ENCODE results near the gene LILRA2. TPM values are rescaled to one million over a fixed set of nuclear protein-coding genes. Genes with fewer than 3 reads are reported as not detected.

The LILRA2 gene
- total RNA-seq, 1 experiment from 2014 or later, result not detected

DNA sequence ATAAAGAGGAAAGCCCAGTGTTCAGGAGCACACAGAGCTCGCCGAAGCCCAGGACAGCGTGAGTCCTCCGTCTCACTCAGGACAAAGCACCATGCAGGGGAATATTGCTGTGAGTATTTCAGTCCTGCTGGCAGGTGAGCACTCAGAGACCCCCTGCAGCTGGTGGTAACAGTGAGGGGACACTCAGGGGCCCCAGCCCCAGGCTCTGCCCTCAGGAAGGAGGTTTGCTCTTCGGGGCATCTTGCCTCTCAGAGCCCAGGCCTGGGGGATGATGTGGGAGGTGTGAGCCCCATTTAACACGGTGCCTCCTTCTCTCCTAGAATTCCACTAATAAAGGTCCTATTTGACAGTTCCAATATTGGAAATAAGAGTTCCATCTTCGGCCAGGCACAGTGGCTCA lies 34.6 kb downstream of the LILRA2 start:
- Histone ChIP-seq H3K4ac (ENCODE audit: low read depth, low read length) (no peak overlapping the region), H2BK120ac (ENCODE audit: low read depth, low read length, poor library complexity, severe bottlenecking) (no peak overlapping the region), H3K9me3 (ENCODE audit: control insufficient read depth, low read depth, low read length) (peaks cover 83% of the 10 kb centered on the region), H2BK15ac (ENCODE audit: low read depth, low read length) (no peak overlapping the region), H3K4me1 (ENCODE audit: insufficient read depth, low read length) (no peaks in the 10 kb centered on the region), H3K14ac (ENCODE audit: insufficient read depth, low read length) (no peak overlapping the region), H4K91ac (ENCODE audit: insufficient read length, low read depth, low read length) (no peak overlapping the region), H3K79me1 (ENCODE audit: insufficient read depth, low read depth, low read length, poor library complexity, severe bottlenecking) (no peaks in the 10 kb centered on the region), H2BK12ac (ENCODE audit: insufficient read length, low read depth, low read length) (no peak overlapping the region), H3K4me2 (ENCODE audit: insufficient read depth, insufficient read length, low read length) (no peak overlapping the region), H4K20me1 (ENCODE audit: control insufficient read depth, insufficient read depth, insufficient read length) (no peaks in the 10 kb centered on the region), H3K18ac (ENCODE audit: insufficient read length, low read depth, low read length) (no peak overlapping the region), H3K79me2 (ENCODE audit: insufficient read depth, low read length) (no peaks in the 10 kb centered on the region), H3K23me2 (ENCODE audit: insufficient read length, low read depth, low read length, poor library complexity, severe bottlenecking) (no peaks in the 10 kb centered on the region), H2BK20ac (ENCODE audit: low read depth, low read length, poor library complexity, severe bottlenecking) (no peak overlapping the region), H4K5ac (ENCODE audit: insufficient read length, low read depth, low read length) (no peak overlapping the region), H3K56ac (ENCODE audit: insufficient read length, low read depth, low read length) (no peak overlapping the region), H2AFZ (ENCODE audit: low read length) (no peak overlapping the region), H3K27me3 (ENCODE audit: insufficient read depth, low read length) (no peaks in the 10 kb centered on the region), H3K27ac (ENCODE audit: insufficient read length, low read depth, low read length) (no peak overlapping the region), H3K23ac (ENCODE audit: insufficient read length, low read depth, low read length) (no peak overlapping the region), H4K8ac (replicated peaks; ENCODE audit: insufficient read length, low read depth, low read length) (no peak overlapping the region), H3T11ph (ENCODE audit: low read length) (no peak overlapping the region), H2BK5ac (ENCODE audit: insufficient read length, low read length) (no peak overlapping the region), H2AK5ac (ENCODE audit: insufficient read length, low read length) (no peak overlapping the region), H3K9ac (ENCODE audit: extremely low read depth, insufficient read length, low read length) (no peak overlapping the region)
- H3K36me3 Mint-ChIP-seq (ENCODE audit: insufficient read depth in 1 of 3, low read depth in 3 of 3), result peaks cover 9 to 40% (median 15%) of the 10 kb centered on the region in 3 experiments; a peak in 6 of 7 replicates
- no peaks in the 10 kb centered on the region for H3K27me3 Mint-ChIP-seq (ENCODE audit: low read depth)
- no peak for DNase-seq
- H3K27ac Mint-ChIP-seq, result no peak overlapping the region
- H3K4me1 Mint-ChIP-seq, result no peaks in the 10 kb centered on the region
- no peak overlapping the region for H3K4me3 Mint-ChIP-seq
- no CpG with 5 or more reads among the region's 7 CpGs for WGBS (ENCODE audit: extremely low coverage, insufficient read length, low lambda C conversion rate)
- peaks cover 94% of the 10 kb centered on the region in 2 experiments for H3K9me3 Mint-ChIP-seq
- TF ChIP-seq, protein P1, sequence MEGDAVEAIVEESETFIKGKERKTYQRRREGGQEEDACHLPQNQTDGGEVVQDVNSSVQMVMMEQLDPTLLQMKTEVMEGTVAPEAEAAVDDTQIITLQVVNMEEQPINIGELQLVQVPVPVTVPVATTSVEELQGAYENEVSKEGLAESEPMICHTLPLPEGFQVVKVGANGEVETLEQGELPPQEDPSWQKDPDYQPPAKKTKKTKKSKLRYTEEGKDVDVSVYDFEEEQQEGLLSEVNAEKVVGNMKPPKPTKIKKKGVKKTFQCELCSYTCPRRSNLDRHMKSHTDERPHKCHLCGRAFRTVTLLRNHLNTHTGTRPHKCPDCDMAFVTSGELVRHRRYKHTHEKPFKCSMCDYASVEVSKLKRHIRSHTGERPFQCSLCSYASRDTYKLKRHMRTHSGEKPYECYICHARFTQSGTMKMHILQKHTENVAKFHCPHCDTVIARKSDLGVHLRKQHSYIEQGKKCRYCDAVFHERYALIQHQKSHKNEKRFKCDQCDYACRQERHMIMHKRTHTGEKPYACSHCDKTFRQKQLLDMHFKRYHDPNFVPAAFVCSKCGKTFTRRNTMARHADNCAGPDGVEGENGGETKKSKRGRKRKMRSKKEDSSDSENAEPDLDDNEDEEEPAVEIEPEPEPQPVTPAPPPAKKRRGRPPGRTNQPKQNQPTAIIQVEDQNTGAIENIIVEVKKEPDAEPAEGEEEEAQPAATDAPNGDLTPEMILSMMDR (conservative IDR thresholded peaks at IDR 0.05), result no peak
